Transverse colon (tissue), 4 donors: ENCODE data around the gene GTPBP4.

Experiments
- EP300 ChIP-seq: sonication (generic); formaldehyde crosslinking; IDR thresholded peaks from one replicate; pipeline ENCODE4 v1.6.1; 2017; ENCODE audit warnings: antibody characterized with exemption, low read depth
- POLR2A ChIP-seq: fragments of 450-650 bp; IDR thresholded peaks from one replicate; pipeline ENCODE4 v1.6.1; 2016; ENCODE audit warnings: antibody characterized with exemption, mild to moderate bottlenecking, moderate library complexity
- POLR2AphosphoS5 ChIP-seq, 3 donors: sonication (generic); formaldehyde crosslinking; IDR thresholded peaks; one replicate each; pipeline ENCODE4 v1.6.1; 2016; ENCODE audit warnings: antibody characterized with exemption in 3 of 3
- TF ChIP-seq, protein P1 (sequence below), 5 experiments: fragments of 200-600 bp in 3 of 5; fragments of 450-650 bp in 2 of 5; sonication (generic) in 3 of 5; IDR thresholded peaks; 1 replicate in 2 of 5; 2 replicates in 3 of 5; pipeline ENCODE4 v1.5.1; 2016 to 2017; ENCODE audit warnings: antibody characterized with exemption in 5 of 5, inconsistent platforms in 3 of 5, mild to moderate bottlenecking in 2 of 5, moderate library complexity in 1 of 5

DNA sequence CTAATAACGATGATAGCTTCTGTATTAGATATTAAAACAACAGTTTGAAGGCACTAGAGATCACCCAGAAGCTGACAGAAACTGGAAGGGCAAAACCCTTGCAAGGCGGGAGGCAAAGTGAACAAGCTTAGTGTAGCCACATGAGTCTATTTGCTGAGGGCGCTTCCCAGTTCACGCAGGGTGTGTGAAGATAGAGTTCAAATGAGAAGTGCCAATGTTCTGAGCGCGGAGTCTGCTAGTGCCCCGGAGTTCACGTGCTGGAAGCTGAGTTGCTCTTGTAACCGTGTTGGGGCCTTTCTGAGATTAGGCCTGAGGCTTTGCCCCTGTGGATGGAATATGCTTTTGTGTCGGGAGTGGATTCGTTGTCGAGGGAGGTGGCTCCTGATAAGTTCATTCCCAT lies 16.6 kb upstream of the GTPBP4 start:
- TF ChIP-seq, protein P1, sequence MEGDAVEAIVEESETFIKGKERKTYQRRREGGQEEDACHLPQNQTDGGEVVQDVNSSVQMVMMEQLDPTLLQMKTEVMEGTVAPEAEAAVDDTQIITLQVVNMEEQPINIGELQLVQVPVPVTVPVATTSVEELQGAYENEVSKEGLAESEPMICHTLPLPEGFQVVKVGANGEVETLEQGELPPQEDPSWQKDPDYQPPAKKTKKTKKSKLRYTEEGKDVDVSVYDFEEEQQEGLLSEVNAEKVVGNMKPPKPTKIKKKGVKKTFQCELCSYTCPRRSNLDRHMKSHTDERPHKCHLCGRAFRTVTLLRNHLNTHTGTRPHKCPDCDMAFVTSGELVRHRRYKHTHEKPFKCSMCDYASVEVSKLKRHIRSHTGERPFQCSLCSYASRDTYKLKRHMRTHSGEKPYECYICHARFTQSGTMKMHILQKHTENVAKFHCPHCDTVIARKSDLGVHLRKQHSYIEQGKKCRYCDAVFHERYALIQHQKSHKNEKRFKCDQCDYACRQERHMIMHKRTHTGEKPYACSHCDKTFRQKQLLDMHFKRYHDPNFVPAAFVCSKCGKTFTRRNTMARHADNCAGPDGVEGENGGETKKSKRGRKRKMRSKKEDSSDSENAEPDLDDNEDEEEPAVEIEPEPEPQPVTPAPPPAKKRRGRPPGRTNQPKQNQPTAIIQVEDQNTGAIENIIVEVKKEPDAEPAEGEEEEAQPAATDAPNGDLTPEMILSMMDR (IDR thresholded peaks at IDR 0.05): no peak
- TF ChIP-seq POLR2A (no peak), POLR2AphosphoS5 (IDR thresholded peaks at IDR 0.05) (no peak), EP300 (no peak)
